IMR-90 (cell line): ENCODE measurements around the gene MAP7.

ENCODE experiments used
- CEBPB ChIP-seq: IDR thresholded peaks from 2 replicates; pipeline ENCODE4 v1.6.1; 2012; ENCODE audit warnings: low read depth, low read length, improper control_type of control experiment
- CTCF ChIP-seq: conservative IDR thresholded peaks from 2 replicates; pipeline ENCODE4 v1.5.1; 2012; ENCODE audit warnings: mild to moderate bottlenecking, low read depth, low read length, improper control_type of control experiment
- ELK1 ChIP-seq: fragments of 150-350 bp; IDR thresholded peaks from 2 replicates; pipeline ENCODE4 v1.6.1; 2016; ENCODE audit warnings: low read depth, mild to moderate bottlenecking, low read length, moderate library complexity, borderline replicate concordance
- FOS ChIP-seq: fragments of 150-350 bp; IDR thresholded peaks from 2 replicates; pipeline ENCODE4 v1.6.1; 2016; ENCODE audit warnings: low read depth, low read length
- MAFK ChIP-seq: IDR thresholded peaks from 2 replicates; pipeline ENCODE4 v1.6.1; 2012; ENCODE audit warnings: low read depth, low read length, improper control_type of control experiment
- MAZ ChIP-seq: IDR thresholded peaks from 2 replicates; pipeline ENCODE4 v1.6.1; 2012; ENCODE audit warnings: low read depth, mild to moderate bottlenecking, low read length, improper control_type of control experiment, moderate library complexity, borderline replicate concordance
- MXI1 ChIP-seq: IDR thresholded peaks from 2 replicates; pipeline ENCODE4 v1.6.1; 2012; ENCODE audit warnings: low read depth, mild to moderate bottlenecking, low read length, moderate library complexity, borderline replicate concordance
- NFE2L2 ChIP-seq: fragments of 150-350 bp; IDR thresholded peaks from 2 replicates; pipeline ENCODE4 v1.6.1; 2016; ENCODE audit warnings: low read depth, mild to moderate bottlenecking, low read length
- POLR2A ChIP-seq: IDR thresholded peaks from 2 replicates; pipeline ENCODE4 v1.6.1; 2012; ENCODE audit warnings: mild to moderate bottlenecking, low read depth, low read length
- RAD21 ChIP-seq: IDR thresholded peaks from 2 replicates; pipeline ENCODE4 v1.6.1; 2012; ENCODE audit warnings: low read length, improper control_type of control experiment
- RCOR1 ChIP-seq: IDR thresholded peaks from 2 replicates; pipeline ENCODE4 v1.6.1; 2012; ENCODE audit warnings: mild to moderate bottlenecking, low read length, improper control_type of control experiment; ENCODE audit not compliant: insufficient replicate concordance
- RFX5 ChIP-seq: IDR thresholded peaks from 2 replicates; pipeline ENCODE4 v1.8.0; 2012; ENCODE audit warnings: low read depth, mild to moderate bottlenecking, low read length, moderate library complexity
- SMC3 ChIP-seq: fragments of 150-350 bp; IDR thresholded peaks from 2 replicates; pipeline ENCODE4 v1.6.1; 2016; ENCODE audit warnings: low read depth, mild to moderate bottlenecking, antibody characterized with exemption, low read length, moderate library complexity
- USF2 ChIP-seq: fragments of 150-350 bp; IDR thresholded peaks from 2 replicates; pipeline ENCODE4 v1.6.1; 2017; ENCODE audit warnings: mild to moderate bottlenecking, antibody characterized with exemption, low read length, low read depth

- TF ChIP-seq RAD21 (no peak), SMC3 (no peak), CTCF (no peak), MXI1 (no peak), POLR2A (no peak), MAFK (no peak), MAZ (no peak), RFX5 (no peak), CEBPB (no peak), FOS (no peak), ELK1 (no peak), NFE2L2 (no peak), USF2 (no peak), RCOR1 (no peak)
Observed at GRCh38 chr6:136426627-136427377, 123.4 kb downstream of the MAP7 start.
